ENCODE measurements around the gene RECQL.
"Not testable (repeated sequence)": the region's sequence is repeated elsewhere in the genome, so short reads cannot be mapped to it uniquely, and the experiment has no call there.

Gene RECQL

GRCh38 chr12:21478756-21479455, 22.5 kb downstream of the RECQL start:
- no peak for DNase-seq (ENCODE audit: low spot score)
- Histone ChIP-seq H3K27ac (no peak overlapping the region), H3K4me3 (no peak overlapping the region)
- TF ChIP-seq CTCF (IDR thresholded peaks at IDR 0.05) = no peak

GRCh38 chr12:21476949-21477348, 24.5 kb downstream of the RECQL start:
- Histone ChIP-seq H3K4me3 (no peak overlapping the region), H3K27ac (no peak overlapping the region)
- DNase-seq (ENCODE audit: low spot score) = no peak
- no peak for TF ChIP-seq CTCF (IDR thresholded peaks at IDR 0.05)

GRCh38 chr12:21475552-21475951, 25.9 kb downstream of the RECQL start:
- H3K4me3 ChIP-seq = no peak overlapping the region
- TF ChIP-seq CTCF (IDR thresholded peaks at IDR 0.05) = no peak
- no peak for DNase-seq (ENCODE audit: low spot score)
- no peak overlapping the region for H3K27ac ChIP-seq

GRCh38 chr12:21472197-21472823, 29.1 kb downstream of the RECQL start:
- no peak for DNase-seq (ENCODE audit: low spot score)
- Histone ChIP-seq H3K27ac (no peak overlapping the region), H3K4me3 (no peak overlapping the region)
- no peak for TF ChIP-seq CTCF (IDR thresholded peaks at IDR 0.05)

GRCh38 chr12:21471294-21471693, 30.1 kb downstream of the RECQL start:
- Histone ChIP-seq H3K27ac (no peak overlapping the region), H3K4me3 (no peak overlapping the region)
- no peak for TF ChIP-seq CTCF (IDR thresholded peaks at IDR 0.05)
- no peak for DNase-seq (ENCODE audit: low spot score)

GRCh38 chr12:21467334-21467733, 34.1 kb downstream of the RECQL start:
- H3K4me3 ChIP-seq; DNase-seq (ENCODE audit: low spot score); H3K27ac ChIP-seq: not testable (repeated sequence)

GRCh38 chr12:21459474-21459873, 42.0 kb downstream of the RECQL start:
- no peak for DNase-seq (ENCODE audit: low spot score)
- no peak for TF ChIP-seq CTCF (IDR thresholded peaks at IDR 0.05)
- no peak overlapping the region for H3K27ac ChIP-seq
- H3K4me3 ChIP-seq = no peak overlapping the region

All from coronary artery (tissue), 2 donors.